RWPE1 (cell line): ENCODE data around the gene MTUS2.

ENCODE experiments used
- CTCF ChIA-PET: fragments of 350-600 bp; sonication (Branson Sonifier 250); formaldehyde crosslinking; extraction: SDS; loops from one replicate; lab custom pipeline; 2021; lab: Yijun Ruan, JAX
- POLR2A ChIA-PET: fragments of 400-600 bp; formaldehyde crosslinking; extraction: SDS; loops from one replicate; lab custom pipeline; 2020; ENCODE audit warnings: antibody characterized with exemption; ENCODE audit not compliant: low non-redundant PET; lab: Yijun Ruan, JAX
- DNase-seq: peaks from one replicate; pipeline ENCODE4 v3.0.0; 2012; ENCODE audit warnings: low spot score
- H3K27ac ChIP-seq: fragments of 450-650 bp; 2 replicates; pipeline ENCODE4 v1.5.1; 2017
- CTCF ChIP-seq: fragments of 450-650 bp; conservative IDR thresholded peaks from 2 replicates; pipeline ENCODE4 v1.5.1; 2017; ENCODE audit warnings: low read depth, mild to moderate bottlenecking

The MTUS2 gene

GRCh38 chr13:29476046-29476445, 655.9 kb downstream of the MTUS2 start:
- H3K27ac ChIP-seq: no peak overlapping the region
- no peak for DNase-seq
- ChIA-PET CTCF (no interaction called here), POLR2A (no interaction called here)
- TF ChIP-seq CTCF: no peak

- no peak for TF ChIP-seq CTCF
- ChIA-PET CTCF (no interaction called here), POLR2A (no interaction called here)
- no peak overlapping the region for H3K27ac ChIP-seq
- no peak for DNase-seq
Measured at GRCh38 chr13:29479716-29480492, 659.8 kb downstream of the MTUS2 start.

- ChIA-PET CTCF (no interaction called here), POLR2A (no interaction called here)
- TF ChIP-seq CTCF: no peak
- DNase-seq: no peak
- no peak overlapping the region for H3K27ac ChIP-seq
Measured at GRCh38 chr13:29480893-29481525, 660.9 kb downstream of the MTUS2 start.

- ChIA-PET CTCF (no interaction called here), POLR2A (no interaction called here)
- no peak for DNase-seq
- H3K27ac ChIP-seq: no peak overlapping the region
- TF ChIP-seq CTCF: no peak
Measured at GRCh38 chr13:29481603-29482002, 661.5 kb downstream of the MTUS2 start.

- TF ChIP-seq CTCF: no peak
- H3K27ac ChIP-seq: no peak overlapping the region
- no peak for DNase-seq
- CTCF ChIA-PET: no interaction called here
- POLR2A ChIA-PET: no interaction called here
Measured at GRCh38 chr13:29482504-29482903, 662.4 kb downstream of the MTUS2 start.

GRCh38 chr13:29483211-29483610, 663.1 kb downstream of the MTUS2 start:
- no peak for TF ChIP-seq CTCF
- H3K27ac ChIP-seq: no peak overlapping the region
- ChIA-PET CTCF (no interaction called here), POLR2A (no interaction called here)
- no peak for DNase-seq
